Vagina (tissue), 2 donors: ENCODE measurements around the gene KANK4. TPM values are rescaled to one million over a fixed set of nuclear protein-coding genes. Genes with fewer than 3 reads are reported as not detected.

Source experiments
- DNase-seq, 2 donors: peaks; one replicate each; pipeline ENCODE4 v3.0.0-alpha.2; 2017; ENCODE audit errors: extremely low spot score in 2 of 2
- H3K27ac ChIP-seq: fragments of 200-600 bp; sonication (generic); one replicate; pipeline ENCODE4 v1.5.1; 2019
- H3K27me3 ChIP-seq: fragments of 200-600 bp; sonication (generic); one replicate; pipeline ENCODE4 v1.5.1; 2019
- H3K36me3 ChIP-seq, 2 donors: fragments of 200-600 bp; sonication (generic); one replicate each; pipeline ENCODE4 v1.5.1; 2017 to 2019
- H3K4me1 ChIP-seq: fragments of 200-600 bp; sonication (generic); one replicate; pipeline ENCODE4 v1.5.1; 2019
- H3K4me3 ChIP-seq, 2 donors: fragments of 200-600 bp; sonication (generic); 1 replicate in 1 of 2; 2 replicates in 1 of 2; pipeline ENCODE4 v1.5.1; 2016 to 2019
- H3K9me3 ChIP-seq: fragments of 200-600 bp; sonication (generic); one replicate; pipeline ENCODE4 v1.5.1; 2019
- POLR2A ChIP-seq, 2 donors: fragments of 450-650 bp; IDR thresholded peaks; one replicate each; pipeline ENCODE4 v1.6.1; 2017; ENCODE audit warnings: antibody characterized with exemption in 2 of 2, mild to moderate bottlenecking in 2 of 2, moderate library complexity in 2 of 2
- POLR2AphosphoS5 ChIP-seq, 2 donors: sonication (generic); formaldehyde crosslinking; IDR thresholded peaks; one replicate each; pipeline ENCODE4 v1.9.0; 2017; ENCODE audit warnings: antibody characterized with exemption in 2 of 2, mild to moderate bottlenecking in 2 of 2, low read depth in 1 of 2; ENCODE audit not compliant: insufficient read depth in 1 of 2
- intact Hi-C: fragments of 100-400 bp; cut with DNase I; formaldehyde crosslinking; loops from one replicate; pipeline ENCODE4 v1.15.1; 2023
- total RNA-seq: library from RNA; depleted of rRNA; stranded (reverse); fragments of >200 nt; gene quantifications from one replicate; pipeline ENCODE4 v1.2.3, GENCODE V29; 2016
- TF ChIP-seq, protein P1 (sequence below), 3 experiments: fragments of 450-650 bp in 2 of 3; fragments of 200-600 bp in 1 of 3; sonication (generic) in 1 of 3; IDR thresholded peaks; one replicate each; pipeline ENCODE4 v1.5.1; 2017 to 2019; ENCODE audit warnings: antibody characterized with exemption in 3 of 3, mild to moderate bottlenecking in 2 of 3, moderate library complexity in 2 of 3

The KANK4 gene
- total RNA-seq, 1 donor from 2014 or later = 1.2 TPM

DNA sequence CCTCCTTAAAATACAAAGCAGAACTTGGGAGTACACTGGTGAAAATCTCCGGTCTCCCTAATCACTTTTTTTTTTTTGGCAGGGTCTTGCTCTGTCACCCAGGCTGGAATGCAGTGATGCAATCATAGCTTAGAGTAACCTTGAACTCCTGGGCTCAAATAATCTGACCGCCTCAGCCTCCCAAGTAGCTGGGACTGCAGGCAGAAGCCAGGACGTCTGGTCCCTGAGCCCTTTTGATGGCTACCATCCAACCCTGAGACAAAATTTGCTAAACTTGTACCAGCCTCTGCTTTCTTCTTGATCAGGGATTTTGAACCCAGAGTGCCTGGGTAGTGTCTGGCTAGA, 120.5 kb downstream of the KANK4 start:
- no peaks in the 10 kb centered on the region for H3K4me1 ChIP-seq
- TF ChIP-seq POLR2A (IDR thresholded peaks at IDR 0.05) = no peak
- TF ChIP-seq, protein P1, sequence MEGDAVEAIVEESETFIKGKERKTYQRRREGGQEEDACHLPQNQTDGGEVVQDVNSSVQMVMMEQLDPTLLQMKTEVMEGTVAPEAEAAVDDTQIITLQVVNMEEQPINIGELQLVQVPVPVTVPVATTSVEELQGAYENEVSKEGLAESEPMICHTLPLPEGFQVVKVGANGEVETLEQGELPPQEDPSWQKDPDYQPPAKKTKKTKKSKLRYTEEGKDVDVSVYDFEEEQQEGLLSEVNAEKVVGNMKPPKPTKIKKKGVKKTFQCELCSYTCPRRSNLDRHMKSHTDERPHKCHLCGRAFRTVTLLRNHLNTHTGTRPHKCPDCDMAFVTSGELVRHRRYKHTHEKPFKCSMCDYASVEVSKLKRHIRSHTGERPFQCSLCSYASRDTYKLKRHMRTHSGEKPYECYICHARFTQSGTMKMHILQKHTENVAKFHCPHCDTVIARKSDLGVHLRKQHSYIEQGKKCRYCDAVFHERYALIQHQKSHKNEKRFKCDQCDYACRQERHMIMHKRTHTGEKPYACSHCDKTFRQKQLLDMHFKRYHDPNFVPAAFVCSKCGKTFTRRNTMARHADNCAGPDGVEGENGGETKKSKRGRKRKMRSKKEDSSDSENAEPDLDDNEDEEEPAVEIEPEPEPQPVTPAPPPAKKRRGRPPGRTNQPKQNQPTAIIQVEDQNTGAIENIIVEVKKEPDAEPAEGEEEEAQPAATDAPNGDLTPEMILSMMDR (IDR thresholded peaks at IDR 0.05) = no peak
- TF ChIP-seq POLR2AphosphoS5 (IDR thresholded peaks at IDR 0.05; ENCODE audit: insufficient read depth in 1 of 2, low read depth in 1 of 2) = no peak
- intact Hi-C loops = no loop called here
- H3K9me3 ChIP-seq = no peaks in the 10 kb centered on the region
- no peak overlapping the region for H3K4me3 ChIP-seq
- H3K36me3 ChIP-seq = no peaks in the 10 kb centered on the region
- no peak for DNase-seq
- no peak overlapping the region for H3K27ac ChIP-seq
- H3K27me3 ChIP-seq = no peaks in the 10 kb centered on the region

DNA sequence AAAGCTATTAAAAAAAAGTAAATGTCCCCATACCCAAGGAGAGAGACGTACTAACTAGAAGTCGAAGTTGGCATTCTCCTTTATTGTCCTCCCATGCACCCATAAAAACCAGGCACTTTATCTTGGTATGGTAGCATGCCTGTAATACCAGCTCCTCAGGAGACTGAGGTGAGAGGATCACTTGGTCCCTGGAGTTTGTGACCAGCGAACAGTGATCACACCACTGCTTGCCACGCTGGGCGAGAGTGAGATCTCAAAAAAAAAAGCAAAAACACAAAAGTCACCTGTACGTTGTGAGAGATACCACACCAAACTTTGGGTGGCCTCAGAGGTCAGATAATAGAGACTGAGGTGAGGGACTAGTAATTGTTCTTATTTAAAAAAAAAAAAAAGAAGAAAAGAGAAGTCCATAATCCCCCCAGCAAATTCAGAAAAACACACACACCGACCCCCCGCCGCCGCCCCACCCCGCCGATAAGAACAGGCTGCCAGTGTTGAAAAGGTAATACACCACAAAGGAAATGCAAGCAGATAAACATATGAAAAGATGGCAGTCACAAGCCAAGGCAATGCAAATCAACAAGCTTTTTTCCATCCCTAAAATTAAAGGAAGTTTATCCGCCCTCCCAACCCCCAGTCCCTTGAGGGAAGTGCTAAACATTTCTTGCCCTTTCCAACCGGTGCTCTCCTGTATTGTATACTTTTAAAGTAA, 121.0 kb downstream of the KANK4 start:
- H3K9me3 ChIP-seq = no peaks in the 10 kb centered on the region
- H3K27me3 ChIP-seq = no peaks in the 10 kb centered on the region
- intact Hi-C loops = no loop called here
- H3K4me3 ChIP-seq = no peak overlapping the region
- H3K4me1 ChIP-seq = no peaks in the 10 kb centered on the region
- TF ChIP-seq, protein P1 (IDR thresholded peaks at IDR 0.05) = no peak
- no peak for TF ChIP-seq POLR2AphosphoS5 (IDR thresholded peaks at IDR 0.05; ENCODE audit: insufficient read depth in 1 of 2, low read depth in 1 of 2)
- no peak for TF ChIP-seq POLR2A (IDR thresholded peaks at IDR 0.05)
- DNase-seq = no peak
- no peaks in the 10 kb centered on the region for H3K36me3 ChIP-seq
- H3K27ac ChIP-seq = no peak overlapping the region

DNA sequence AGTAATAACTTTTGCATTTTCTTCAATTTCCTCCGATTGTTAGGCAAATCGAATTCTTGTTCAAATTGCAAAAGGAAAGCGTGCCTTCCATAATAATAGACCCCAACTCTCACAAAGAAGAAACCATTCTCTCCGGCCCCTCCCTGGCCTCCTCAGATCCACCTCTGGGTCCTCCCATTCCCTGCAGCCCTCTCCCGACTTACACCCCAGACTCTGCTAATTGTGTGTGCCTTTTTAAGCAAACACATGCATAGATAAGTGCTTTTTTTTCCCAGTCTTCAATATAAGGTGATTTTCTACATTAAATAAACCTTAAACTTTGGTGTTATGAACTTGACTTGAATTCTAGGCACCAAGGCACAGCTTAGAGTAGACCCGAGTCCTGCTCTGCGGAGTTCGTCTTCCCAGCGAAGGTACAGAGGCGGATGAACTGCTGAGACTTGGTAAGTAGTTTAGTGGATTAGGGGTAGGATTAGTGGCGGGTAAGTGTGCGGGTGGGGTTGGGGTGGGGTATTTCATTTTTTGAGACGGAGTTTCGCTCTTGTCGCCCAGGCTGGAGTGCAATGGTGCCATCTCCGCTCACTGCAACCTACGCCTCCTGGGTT, 123.0 kb downstream of the KANK4 start:
- no peaks in the 10 kb centered on the region for H3K9me3 ChIP-seq
- DNase-seq = no peak
- H3K4me1 ChIP-seq = no peaks in the 10 kb centered on the region
- H3K4me3 ChIP-seq = no peak overlapping the region
- H3K27me3 ChIP-seq = no peaks in the 10 kb centered on the region
- H3K27ac ChIP-seq = no peak overlapping the region
- TF ChIP-seq, protein P1 (IDR thresholded peaks at IDR 0.05) = no peak
- TF ChIP-seq POLR2A (IDR thresholded peaks at IDR 0.05) = no peak
- no peak for TF ChIP-seq POLR2AphosphoS5 (IDR thresholded peaks at IDR 0.05; ENCODE audit: insufficient read depth in 1 of 2, low read depth in 1 of 2)
- no peaks in the 10 kb centered on the region for H3K36me3 ChIP-seq
- intact Hi-C loops = no loop called here

DNA sequence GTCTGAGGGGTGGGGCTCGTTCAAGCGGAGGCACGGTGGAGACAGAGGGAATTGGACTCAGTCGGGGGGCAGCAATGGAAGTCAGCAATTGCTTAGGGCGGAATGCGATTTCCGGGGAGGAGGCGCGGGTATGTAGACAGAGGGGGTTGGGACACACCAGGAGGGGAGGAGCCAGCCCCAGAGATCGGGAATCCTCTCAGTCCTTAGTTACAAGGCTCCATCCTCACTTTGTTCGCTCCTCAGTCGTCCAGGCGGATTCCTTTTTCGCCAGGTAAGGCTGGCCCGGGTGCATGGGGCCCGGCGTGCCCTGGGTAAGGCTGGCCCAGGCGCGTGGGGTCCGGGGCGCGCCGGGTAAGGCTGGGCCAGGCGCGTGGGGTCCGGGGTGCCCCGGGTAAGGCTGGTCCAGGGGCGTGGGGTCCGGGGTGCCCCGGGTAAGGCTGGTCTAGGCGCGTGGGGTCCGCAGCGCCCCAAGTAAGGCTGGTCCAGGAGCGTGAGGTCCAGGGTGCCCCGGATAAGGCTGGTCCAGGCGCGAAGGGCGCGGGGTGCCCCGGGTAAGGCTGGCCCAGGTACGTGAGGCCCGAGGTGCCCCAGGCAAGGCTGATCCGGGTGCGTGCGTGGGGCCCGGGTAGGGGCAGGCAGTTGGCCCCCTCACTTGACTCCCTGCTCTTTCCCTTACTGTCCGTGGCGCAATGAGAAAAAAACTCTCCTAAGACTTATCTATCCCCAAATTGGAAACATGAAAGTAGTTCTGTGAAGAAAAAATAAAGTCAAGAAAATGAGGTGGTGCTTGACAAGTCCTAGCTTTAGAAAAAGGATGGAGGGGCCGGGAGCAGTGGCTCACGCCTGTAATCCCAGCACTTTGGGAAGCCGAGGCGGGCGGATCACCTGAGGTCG, 124.3 kb downstream of the KANK4 start, which contains the start of gene L1TD1:
Gene L1TD1 (plus strand): TSS at position 199 of the 894 bp plus-strand sequence. CDS start 11,780 bp downstream, outside the sequence.
- Histone ChIP-seq H3K27me3 (no peaks in the 10 kb centered on the region), H3K27ac (no peak within 1 kb of the TSS), H3K4me3 (peak within 1 kb of the TSS in 1 of 2 donors; percentile 37), H3K9me3 (no peaks in the 10 kb centered on the region), H3K4me1 (no peaks in the 10 kb centered on the region), H3K36me3 (no peaks in the 10 kb centered on the region)
- no peak for TF ChIP-seq POLR2A (IDR thresholded peaks at IDR 0.05)
- TF ChIP-seq POLR2AphosphoS5 (IDR thresholded peaks at IDR 0.05; ENCODE audit: insufficient read depth in 1 of 2, low read depth in 1 of 2) = no peak
- TF ChIP-seq, protein P1 (IDR thresholded peaks at IDR 0.05) = no peak
- intact Hi-C loops = no loop called here
- DNase-seq = no peak
